ENCODE measurements around the gene NCF4. TPM values are rescaled to one million over a fixed set of nuclear protein-coding genes. Genes with fewer than 3 reads are reported as not detected.

The NCF4 gene
- total and polyA plus RNA-seq, 3 donors from 2014 or later = 2.7 to 7.1 (median 6.8) TPM

DNA sequence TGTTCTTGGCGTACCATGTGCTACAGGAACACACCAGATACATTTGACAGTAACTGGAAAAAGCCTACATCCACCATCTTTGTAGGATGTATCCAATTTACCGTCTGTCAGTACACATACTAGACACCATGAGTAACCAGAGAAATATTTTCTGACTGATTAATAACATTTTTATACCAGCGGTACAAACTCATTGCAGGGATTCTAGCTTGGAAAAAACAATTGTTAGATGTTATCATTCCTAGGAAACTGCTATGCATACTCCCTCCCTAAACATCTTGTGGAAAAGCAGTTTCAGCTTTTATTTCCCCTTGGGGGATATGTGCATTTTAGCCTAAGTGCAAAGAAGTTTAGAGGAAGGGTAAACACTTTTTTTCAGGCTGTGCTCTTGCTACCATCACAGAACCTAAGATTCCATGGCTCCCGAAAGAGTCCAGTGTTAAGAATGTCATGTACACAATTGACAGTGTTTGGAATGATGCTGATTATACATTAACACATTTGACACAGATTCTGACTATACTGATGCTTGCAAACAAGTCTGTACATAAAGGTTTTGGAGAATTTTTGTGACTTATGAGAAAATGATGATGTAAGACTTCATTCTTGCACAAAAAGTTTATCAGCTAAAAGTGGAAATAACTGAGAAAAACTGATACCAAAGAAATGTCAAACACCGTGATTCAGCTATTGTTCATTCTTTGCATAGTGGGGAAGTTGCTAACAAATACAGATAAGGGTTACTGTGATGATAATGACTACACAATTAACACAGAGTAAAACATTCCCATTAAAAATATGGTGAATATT lies 23.7 kb downstream of the NCF4 start:
- Histone ChIP-seq H3K4me3 (no peak overlapping the region), H3K27ac (no peak overlapping the region), H3K36me3 (ENCODE audit: low read depth, missing control alignments) (no peaks in the 10 kb centered on the region), H3K4me1 (no peaks in the 10 kb centered on the region), H3K9me3 (no peaks in the 10 kb centered on the region), H3K27me3 (no peaks in the 10 kb centered on the region)
- DNase-seq = no peak
- TF ChIP-seq, protein P1, sequence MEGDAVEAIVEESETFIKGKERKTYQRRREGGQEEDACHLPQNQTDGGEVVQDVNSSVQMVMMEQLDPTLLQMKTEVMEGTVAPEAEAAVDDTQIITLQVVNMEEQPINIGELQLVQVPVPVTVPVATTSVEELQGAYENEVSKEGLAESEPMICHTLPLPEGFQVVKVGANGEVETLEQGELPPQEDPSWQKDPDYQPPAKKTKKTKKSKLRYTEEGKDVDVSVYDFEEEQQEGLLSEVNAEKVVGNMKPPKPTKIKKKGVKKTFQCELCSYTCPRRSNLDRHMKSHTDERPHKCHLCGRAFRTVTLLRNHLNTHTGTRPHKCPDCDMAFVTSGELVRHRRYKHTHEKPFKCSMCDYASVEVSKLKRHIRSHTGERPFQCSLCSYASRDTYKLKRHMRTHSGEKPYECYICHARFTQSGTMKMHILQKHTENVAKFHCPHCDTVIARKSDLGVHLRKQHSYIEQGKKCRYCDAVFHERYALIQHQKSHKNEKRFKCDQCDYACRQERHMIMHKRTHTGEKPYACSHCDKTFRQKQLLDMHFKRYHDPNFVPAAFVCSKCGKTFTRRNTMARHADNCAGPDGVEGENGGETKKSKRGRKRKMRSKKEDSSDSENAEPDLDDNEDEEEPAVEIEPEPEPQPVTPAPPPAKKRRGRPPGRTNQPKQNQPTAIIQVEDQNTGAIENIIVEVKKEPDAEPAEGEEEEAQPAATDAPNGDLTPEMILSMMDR (IDR thresholded peaks at IDR 0.05) = no peak
- TF ChIP-seq POLR2A (IDR thresholded peaks at IDR 0.05) = no peak
- 70 to 74% methylated on average over 5 of the region's 5 CpGs for WGBS, 2 donors
- intact Hi-C loops (cut with DNase I; ENCODE audit: low total_unique reads) = no loop called here

GRCh38 chr22:36885474-36885873 lies 24.7 kb downstream of the NCF4 start:
- intact Hi-C loops (cut with DNase I; ENCODE audit: low total_unique reads) = no loop called here
- no peak for TF ChIP-seq POLR2A (IDR thresholded peaks at IDR 0.05)
- TF ChIP-seq, protein P1 (IDR thresholded peaks at IDR 0.05) = no peak
- no peak overlapping the region for H3K27ac ChIP-seq
- H3K27me3 ChIP-seq = no peaks in the 10 kb centered on the region
- no peak overlapping the region for H3K4me3 ChIP-seq
- no peak for DNase-seq
- no peaks in the 10 kb centered on the region for H3K9me3 ChIP-seq
- H3K4me1 ChIP-seq = no peaks in the 10 kb centered on the region
- 79 to 84% methylated on average over 7 of the region's 7 CpGs for WGBS, 2 donors
- no peaks in the 10 kb centered on the region for H3K36me3 ChIP-seq (ENCODE audit: low read depth, missing control alignments)

GRCh38 chr22:36886016-36886415 lies 25.2 kb downstream of the NCF4 start:
- no peaks in the 10 kb centered on the region for H3K4me1 ChIP-seq
- no peaks in the 10 kb centered on the region for H3K36me3 ChIP-seq (ENCODE audit: low read depth, missing control alignments)
- 88 to 92% methylated on average over 4 of the region's 4 CpGs for WGBS, 2 donors
- no peaks in the 10 kb centered on the region for H3K9me3 ChIP-seq
- H3K27ac ChIP-seq = no peak overlapping the region
- no peak for DNase-seq
- H3K27me3 ChIP-seq = no peaks in the 10 kb centered on the region
- intact Hi-C loops (cut with DNase I; ENCODE audit: low total_unique reads) = no loop called here
- no peak for TF ChIP-seq POLR2A (IDR thresholded peaks at IDR 0.05)
- TF ChIP-seq, protein P1 (IDR thresholded peaks at IDR 0.05) = no peak
- H3K4me3 ChIP-seq = no peak overlapping the region

DNA sequence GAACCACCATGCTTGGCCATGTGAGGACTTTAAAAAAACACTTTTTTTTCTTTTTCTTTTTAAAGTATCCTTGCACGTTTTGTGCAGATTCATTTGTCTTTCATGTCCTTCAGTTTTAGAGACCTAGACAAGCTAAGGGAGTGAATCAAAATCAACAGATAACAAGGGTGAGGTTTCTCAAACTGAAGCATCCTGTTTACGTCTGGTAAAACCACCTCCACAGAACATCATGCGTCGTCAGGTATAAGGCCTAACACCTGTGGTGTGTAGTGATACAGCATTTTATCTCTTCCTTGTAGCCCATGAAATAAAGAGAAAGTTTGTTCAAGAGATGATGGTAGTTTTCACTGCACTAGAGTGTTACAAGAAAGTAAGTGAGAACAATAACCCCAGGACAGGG lies 26.4 kb downstream of the NCF4 start:
- WGBS, 2 donors = 67 to 69% methylated on average over 4 of the region's 4 CpGs
- Histone ChIP-seq H3K27me3 (no peaks in the 10 kb centered on the region), H3K4me3 (no peak overlapping the region), H3K27ac (no peak overlapping the region), H3K36me3 (ENCODE audit: low read depth, missing control alignments) (no peaks in the 10 kb centered on the region), H3K4me1 (no peaks in the 10 kb centered on the region), H3K9me3 (no peaks in the 10 kb centered on the region)
- TF ChIP-seq, protein P1 (IDR thresholded peaks at IDR 0.05) = no peak
- TF ChIP-seq POLR2A (IDR thresholded peaks at IDR 0.05) = no peak
- intact Hi-C loops (cut with DNase I; ENCODE audit: low total_unique reads) = no loop called here
- no peak for DNase-seq

GRCh38 chr22:36891646-36892045 lies 30.8 kb downstream of the NCF4 start:
- H3K36me3 ChIP-seq (ENCODE audit: low read depth, missing control alignments) = no peaks in the 10 kb centered on the region
- no peaks in the 10 kb centered on the region for H3K4me1 ChIP-seq
- DNase-seq = no peak
- whole genome bisulfite sequencing, 2 donors = 70 to 89% methylated on average over 1 of the region's 1 CpG
- intact Hi-C loops (cut with DNase I; ENCODE audit: low total_unique reads) = no loop called here
- H3K9me3 ChIP-seq = no peaks in the 10 kb centered on the region
- no peak overlapping the region for H3K27ac ChIP-seq
- H3K27me3 ChIP-seq = no peaks in the 10 kb centered on the region
- no peak for TF ChIP-seq POLR2A (IDR thresholded peaks at IDR 0.05)
- TF ChIP-seq, protein P1 (IDR thresholded peaks at IDR 0.05) = no peak
- H3K4me3 ChIP-seq = no peak overlapping the region
